HepG2 (cell line): ENCODE results near the gene NARF. TPM values are rescaled to one million over a fixed set of nuclear protein-coding genes. Genes with fewer than 3 reads are reported as not detected.
A peak's percentile ranks its signal among the peaks of the same experiment; 100 is the strongest.

Source experiments
- BCL3 ChIP-seq: sonication (generic); formaldehyde crosslinking; IDR thresholded peaks from 2 replicates; pipeline ENCODE4 v1.5.1; 2020; ENCODE audit warnings: mild to moderate bottlenecking, missing genetic modification reagents, moderate library complexity
- BCL6 ChIP-seq: IDR thresholded peaks from 2 replicates; pipeline ENCODE4 v1.6.1; 2016; ENCODE audit warnings: missing genetic modification reagents, missing compliant biosample characterization
- DMTF1 ChIP-seq: sonication (generic); formaldehyde crosslinking; IDR thresholded peaks from 2 replicates; pipeline ENCODE4 v1.4.0; 2020; ENCODE audit warnings: mild to moderate bottlenecking, missing genetic modification reagents
- DNMT1 ChIP-seq: sonication (generic); formaldehyde crosslinking; IDR thresholded peaks from 2 replicates; pipeline ENCODE4 v1.5.1; 2020; ENCODE audit warnings: mild to moderate bottlenecking, missing genetic modification reagents
- ESRRA ChIP-seq: sonication (generic); formaldehyde crosslinking; IDR thresholded peaks from 2 replicates; pipeline ENCODE4 v1.5.1; 2020; ENCODE audit warnings: mild to moderate bottlenecking, low read depth, missing genetic modification reagents
- ETS1 ChIP-seq: sonication (generic); formaldehyde crosslinking; IDR thresholded peaks from 2 replicates; pipeline ENCODE4 v1.4.0; 2020; ENCODE audit warnings: missing genetic modification reagents
- FOSL1 ChIP-seq: sonication (generic); formaldehyde crosslinking; IDR thresholded peaks from 2 replicates; pipeline ENCODE4 v1.9.0; 2021; ENCODE audit warnings: missing genetic modification reagents, borderline replicate concordance
- GABPB1 ChIP-seq: IDR thresholded peaks from 2 replicates; pipeline ENCODE4 v1.6.1; 2016; ENCODE audit warnings: mild to moderate bottlenecking, missing genetic modification reagents, moderate library complexity, missing compliant biosample characterization
- GFI1 ChIP-seq: sonication (generic); formaldehyde crosslinking; IDR thresholded peaks from 2 replicates; pipeline ENCODE4 v1.5.0; 2020; ENCODE audit warnings: missing genetic modification reagents, mild to moderate bottlenecking, borderline replicate concordance
- GZF1 ChIP-seq: sonication (generic); formaldehyde crosslinking; IDR thresholded peaks from 2 replicates; pipeline ENCODE4 v1.5.1; 2020; ENCODE audit warnings: mild to moderate bottlenecking, missing genetic modification reagents
- HMGXB4 ChIP-seq, 2 experiments: sonication (generic) in 1 of 2; formaldehyde crosslinking in 1 of 2; IDR thresholded peaks; 2 replicates each; pipeline versions ENCODE4 v1.4.0 to v1.6.1; 2018 to 2020; ENCODE audit warnings: missing genetic modification reagents in 2 of 2, borderline replicate concordance in 1 of 2, low read depth in 1 of 2, mild to moderate bottlenecking in 1 of 2, missing biosample characterization in 1 of 2
- ISX ChIP-seq: sonication (generic); formaldehyde crosslinking; conservative IDR thresholded peaks from 2 replicates; pipeline ENCODE4 v1.5.0; 2020; ENCODE audit warnings: missing genetic modification reagents
- PAX8 ChIP-seq: sonication (generic); formaldehyde crosslinking; IDR thresholded peaks from 2 replicates; pipeline ENCODE4 v1.8.0; 2022; ENCODE audit warnings: mild to moderate bottlenecking, missing genetic modification reagents, borderline replicate concordance
- PLRG1 ChIP-seq: fragments of 450-650 bp; conservative IDR thresholded peaks from 2 replicates; pipeline ENCODE4 v1.6.1; 2016
- SMC3 ChIP-seq: IDR thresholded peaks from 2 replicates; pipeline ENCODE4 v1.6.1; 2011; ENCODE audit warnings: low read length, improper control_type of control experiment
- SP5 ChIP-seq: IDR thresholded peaks from 2 replicates; pipeline ENCODE4 v1.6.1; 2016; ENCODE audit warnings: low read depth, borderline replicate concordance
- ZNF317 ChIP-seq: sonication (generic); formaldehyde crosslinking; IDR thresholded peaks from 2 replicates; pipeline ENCODE4 v1.5.0; 2020; ENCODE audit warnings: mild to moderate bottlenecking, missing genetic modification reagents
- ZNF383 ChIP-seq: sonication (generic); formaldehyde crosslinking; IDR thresholded peaks from 2 replicates; pipeline ENCODE4 v1.4.0; 2020; ENCODE audit warnings: missing genetic modification reagents, mild to moderate bottlenecking, borderline replicate concordance
- ZNF468 ChIP-seq: sonication (generic); formaldehyde crosslinking; IDR thresholded peaks from 2 replicates; pipeline ENCODE4 v1.8.0; 2022; ENCODE audit warnings: mild to moderate bottlenecking, moderate library complexity, missing genetic modification reagents
- ZNF562 ChIP-seq: sonication (generic); formaldehyde crosslinking; IDR thresholded peaks from 2 replicates; pipeline ENCODE4 v1.8.0; 2022; ENCODE audit warnings: missing genetic modification reagents, borderline replicate concordance
- ZNF597 ChIP-seq: sonication (generic); formaldehyde crosslinking; IDR thresholded peaks from 2 replicates; pipeline ENCODE4 v1.5.0; 2020; ENCODE audit warnings: missing genetic modification reagents
- ZSCAN29 ChIP-seq: sonication (generic); formaldehyde crosslinking; conservative IDR thresholded peaks from 2 replicates; pipeline ENCODE4 v1.4.0; 2020; ENCODE audit warnings: mild to moderate bottlenecking, missing genetic modification reagents
- polyA plus RNA-seq, 8 experiments: library from polyadenylated mRNA; depleted of rRNA in 3 of 8; stranded (reverse) in 7 of 8; unstranded in 1 of 8; fragments of >200 nt; fragmentation: Illumina TruSeq in 4 of 8; extraction: Trizol in 4 of 8; gene quantifications; 2 replicates each; pipeline versions ENCODE4 v1.2.1 to v1.2.3, GENCODE V29; 2011 to 2016; ENCODE audit warnings: low read depth in 4 of 8, missing spikeins in 1 of 8, mixed read lengths in 1 of 8; ENCODE audit not compliant: insufficient read depth in 1 of 8
- total RNA-seq, 5 experiments: library from RNA; depleted of rRNA; stranded (reverse); fragments of >200 nt; fragmentation: Illumina TruSeq; extraction: Trizol; gene quantifications; 2 replicates each; pipeline ENCODE4 v1.2.3, GENCODE V29; 2016; ENCODE audit warnings: low read depth in 1 of 5

NARF gene
- total and polyA plus RNA-seq, 2 of the 13 experiments (the other 11 are each of a cell fraction or from before 2014, with no cell fraction given) = 61.1 to 144 TPM

GRCh38 chr17:82414548-82415281 lies 43.8 kb upstream of the NARF start (continued):
- TF ChIP-seq BCL3 (CRISPR knock-in tag) (peak; percentile 92), SMC3 (peak; percentile 9; the same call in 1 of the 2 replicates), DNMT1 (CRISPR knock-in tag) (no peak), ZNF468 (CRISPR knock-in tag) (peak; percentile 95), GABPB1 (peak; percentile 71), ZNF597 (no peak), PAX8 (CRISPR knock-in tag) (peak; percentile 70; the same call in 1 of the 2 replicates), GZF1 (CRISPR knock-in tag) (peak; percentile 76), ISX (peak; percentile 97), ETS1 (CRISPR knock-in tag) (peak; percentile 95), BCL6 (CRISPR knock-in tag) (0 out of 2 replicates have a peak, but pooled peaks have one; percentile 50), SP5 (CRISPR knock-in tag) (peak; percentile 13; the same call in 1 of the 2 replicates), PLRG1 (no peak), ZSCAN29 (no peak), ZNF383 (CRISPR knock-in tag) (no peak), FOSL1 (CRISPR knock-in tag) (no peak), HMGXB4 (CRISPR knock-in tag; IDR thresholded peaks at IDR 0.05; ENCODE audit: borderline replicate concordance in 1 of 2, low read depth in 1 of 2) (peak in 1 of 2 experiments; percentile 69; a peak in 3 of 4 replicates), DMTF1 (no peak), ZNF317 (CRISPR knock-in tag) (peak; percentile 92), ESRRA (CRISPR knock-in tag) (0 out of 2 replicates have a peak, but pooled peaks have one; percentile 31), GFI1 (CRISPR knock-in tag) (peak; percentile 70; the same call in 1 of the 2 replicates), ZNF562 (CRISPR knock-in tag) (no peak)
